Posterior cingulate gyrus (tissue), 11 donors: ENCODE measurements around the gene HYAL3.

ENCODE experiments used
- DNase-seq, 10 donors: peaks; one replicate each; pipeline versions ENCODE4 v3.0.0 to v3.0.0-alpha.2; 2020 to 2021; ENCODE audit warnings: mixed read lengths in 3 of 10
- intact Hi-C: fragments of 100-400 bp; cut with DNase I; formaldehyde crosslinking; loops from one replicate; pipeline ENCODE4 v1.15.1; 2023

The HYAL3 gene, protein sequence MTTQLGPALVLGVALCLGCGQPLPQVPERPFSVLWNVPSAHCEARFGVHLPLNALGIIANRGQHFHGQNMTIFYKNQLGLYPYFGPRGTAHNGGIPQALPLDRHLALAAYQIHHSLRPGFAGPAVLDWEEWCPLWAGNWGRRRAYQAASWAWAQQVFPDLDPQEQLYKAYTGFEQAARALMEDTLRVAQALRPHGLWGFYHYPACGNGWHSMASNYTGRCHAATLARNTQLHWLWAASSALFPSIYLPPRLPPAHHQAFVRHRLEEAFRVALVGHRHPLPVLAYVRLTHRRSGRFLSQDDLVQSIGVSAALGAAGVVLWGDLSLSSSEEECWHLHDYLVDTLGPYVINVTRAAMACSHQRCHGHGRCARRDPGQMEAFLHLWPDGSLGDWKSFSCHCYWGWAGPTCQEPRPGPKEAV

DNA sequence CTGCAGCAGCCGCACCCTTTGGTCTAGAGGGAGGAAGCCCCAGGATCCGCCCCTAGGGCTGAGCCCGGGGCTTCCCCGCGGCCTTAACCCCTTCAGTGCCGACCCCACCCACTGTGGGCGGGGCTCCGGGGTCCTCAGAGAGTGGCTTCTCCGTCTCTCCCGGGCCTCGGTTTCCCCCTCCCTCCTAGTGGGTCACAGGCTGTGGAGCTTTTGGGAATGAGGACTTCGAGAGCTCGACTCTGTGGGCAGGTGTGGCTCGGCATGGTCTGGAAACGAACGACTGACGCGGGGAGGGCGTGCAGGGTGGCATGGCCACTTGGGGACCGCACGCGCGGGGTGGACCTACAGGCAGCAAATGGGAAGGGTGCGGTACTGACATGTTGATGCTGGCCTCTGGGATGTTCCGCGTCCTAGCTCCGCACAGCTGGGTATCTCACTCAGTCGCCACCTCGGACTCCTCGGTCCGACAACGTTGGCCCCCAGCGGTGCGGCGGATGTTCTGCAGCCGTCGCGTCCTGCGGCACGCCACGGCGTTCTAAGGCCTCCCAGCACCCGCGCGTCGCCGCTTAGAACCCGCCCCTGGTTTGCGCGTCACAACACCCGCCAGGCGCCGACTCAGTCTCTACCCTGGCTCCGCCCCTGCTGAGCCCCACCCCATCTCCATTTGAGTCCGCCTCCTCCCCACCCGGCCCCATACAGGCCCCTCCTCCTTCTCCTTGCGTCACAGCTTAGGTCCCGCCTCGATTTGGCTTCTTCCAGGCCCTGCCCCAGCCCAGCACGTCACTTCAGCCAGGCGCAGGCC, at the start of gene HYAL3, which contains the start of gene NAA80:
Gene HYAL3, minus strand, starts transcription at position 570 of the 802 bp plus-strand sequence. CDS start 3,803 bp downstream, outside the sequence.
Gene NAA80, minus strand, starts transcription at position 570 of the 802 bp plus-strand sequence. CDS start 1,942 bp downstream, outside the sequence.
- DNase-seq = peak; percentile 98 to 100 (median 100)
- intact Hi-C loops = no loop called here

DNA sequence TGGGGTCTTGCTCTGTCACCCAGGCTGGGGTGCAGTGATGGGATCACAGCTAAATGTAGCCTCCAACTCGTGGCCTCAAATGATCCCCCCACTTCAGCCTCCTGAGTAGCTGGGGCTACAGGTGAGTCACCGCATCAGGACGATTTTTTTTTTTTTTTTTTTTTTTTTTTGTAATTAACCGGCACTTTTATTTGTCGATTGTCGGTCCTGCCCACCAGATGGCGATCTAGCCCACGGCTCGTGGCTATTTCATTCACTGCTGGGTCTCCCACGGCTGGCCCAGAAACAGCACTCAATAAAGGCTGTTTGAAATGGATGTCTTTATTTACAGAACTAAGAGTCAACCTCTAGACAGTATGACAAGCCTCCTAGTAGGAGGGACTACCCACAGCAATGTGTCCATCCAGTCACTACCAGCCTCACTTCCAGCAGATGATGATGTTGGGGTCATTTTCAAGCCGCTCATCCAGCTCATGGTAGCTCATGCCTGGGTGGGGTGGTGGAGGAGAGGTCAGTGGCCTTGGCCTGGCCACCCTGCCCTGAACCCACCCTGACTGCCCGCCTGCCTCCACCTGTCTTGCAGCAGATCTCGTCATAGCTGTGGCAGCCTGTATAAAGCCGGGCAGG, 48.1 kb upstream of the HYAL3 start:
- intact Hi-C loops = loop anchor here (1.0 to 5.0 kb wide), 2 partner anchors 195 to 265 kb away; partner anchors contain the start of gene CISH
- DNase-seq = peak in 8 of 10 donors; percentile 62 to 96 (median 72)

DNA sequence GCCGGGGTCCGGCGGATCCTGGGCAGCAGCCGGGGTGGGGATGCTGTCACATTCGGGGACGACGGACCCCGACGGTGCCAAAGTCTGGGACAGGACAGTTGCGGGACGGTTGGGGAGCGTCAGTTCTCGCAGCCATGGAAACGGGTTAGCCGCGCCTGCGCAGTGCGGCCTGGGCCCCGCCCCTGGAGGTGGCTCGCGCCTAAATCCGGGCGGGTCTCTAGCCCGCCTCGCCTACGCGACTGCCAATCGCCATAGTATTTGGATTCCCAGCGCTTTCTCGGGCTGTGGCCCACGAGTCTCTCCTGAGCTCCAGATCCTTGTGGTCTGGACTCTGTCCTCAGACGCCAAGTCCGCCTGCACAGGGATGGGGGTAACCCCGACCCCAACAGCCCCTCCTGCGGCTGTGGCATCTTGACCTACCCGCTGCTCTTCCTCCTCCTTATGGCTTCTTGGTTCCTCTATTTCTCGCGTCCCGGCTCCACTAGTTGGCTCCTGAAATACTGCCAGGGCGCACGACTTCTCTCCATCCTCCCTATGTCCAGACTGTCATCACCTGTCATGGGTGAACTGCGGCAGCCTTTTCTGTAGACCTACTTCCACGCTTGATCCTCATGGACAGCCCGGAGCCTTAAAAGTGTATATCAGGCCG, 46.5 kb upstream of the HYAL3 start, which contains the start of gene ZMYND10:
Gene ZMYND10, minus strand, starts transcription at position 147 of the 649 bp plus-strand sequence. CDS start 153 bp downstream, outside the sequence.
- intact Hi-C loops = loop anchor here (5.0 kb wide), 1 partner anchor 267 kb away; the partner anchor contains the start of gene CISH
- peak in 7 of 10 donors; percentile 32 to 93 (median 63) for DNase-seq

DNA sequence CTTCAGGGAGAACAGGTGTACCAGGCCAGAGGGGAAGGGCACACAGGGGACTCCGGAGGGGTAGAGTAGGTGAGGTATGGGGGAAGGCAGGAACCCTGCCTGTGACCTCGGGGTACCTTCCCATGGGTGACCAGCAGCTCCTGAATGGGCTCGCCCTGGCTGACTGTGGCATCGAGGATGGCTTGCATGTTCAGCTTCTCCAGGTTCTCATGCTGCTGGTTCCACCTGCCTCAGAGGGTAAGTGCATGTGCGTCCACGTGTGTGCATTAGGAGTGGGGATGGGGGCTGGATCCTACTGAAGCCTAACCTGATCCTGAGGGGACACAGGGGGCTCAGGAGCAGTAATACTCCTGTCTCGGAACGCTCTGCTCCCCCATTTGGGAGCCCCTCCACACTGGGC, 45.8 kb upstream of the HYAL3 start:
- DNase-seq = no peak
- intact Hi-C loops = loop anchor here (5.0 kb wide), 1 partner anchor 267 kb away; the partner anchor contains the start of gene CISH

DNA sequence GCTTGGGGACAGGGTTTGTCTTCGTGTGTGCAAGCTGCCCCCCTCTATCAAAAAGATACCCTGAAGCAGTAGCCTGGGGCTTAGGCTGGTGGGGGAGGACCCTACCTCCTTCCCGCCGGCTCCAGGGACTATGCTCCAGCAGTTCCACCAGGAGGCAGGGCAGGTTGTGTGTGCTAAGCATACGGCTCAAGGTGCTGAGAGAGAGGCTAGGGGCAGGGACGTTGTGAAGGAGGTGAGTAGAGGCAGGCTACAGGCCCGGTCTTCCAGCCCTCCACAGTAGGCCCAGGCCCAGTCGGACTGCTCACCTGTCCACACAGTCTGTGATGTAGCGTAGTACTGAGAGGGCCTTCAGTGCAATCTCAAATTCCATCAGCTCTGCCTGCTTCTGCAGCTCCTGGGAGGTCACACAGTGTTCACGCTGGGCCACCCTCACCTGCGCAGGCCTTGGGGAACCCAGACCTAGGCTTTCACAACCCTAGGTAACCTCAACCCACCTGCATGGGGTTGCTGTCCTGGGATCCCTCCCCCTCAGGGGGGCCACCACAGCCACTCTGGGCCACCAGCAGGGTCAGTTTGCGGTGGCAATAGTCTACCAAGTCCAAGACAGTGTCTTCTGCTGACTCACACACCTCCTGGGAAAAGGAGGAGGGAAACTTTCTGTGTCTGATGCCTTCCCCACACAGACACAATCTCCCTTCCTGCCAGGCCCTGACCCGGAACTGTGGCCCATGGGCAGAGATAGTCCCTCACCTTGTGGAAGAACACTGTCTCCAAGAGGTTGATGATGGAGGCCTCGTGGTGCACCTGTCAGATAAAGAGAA, 43.8 kb upstream of the HYAL3 start:
- no peak for DNase-seq
- intact Hi-C loops = no loop called here

DNA sequence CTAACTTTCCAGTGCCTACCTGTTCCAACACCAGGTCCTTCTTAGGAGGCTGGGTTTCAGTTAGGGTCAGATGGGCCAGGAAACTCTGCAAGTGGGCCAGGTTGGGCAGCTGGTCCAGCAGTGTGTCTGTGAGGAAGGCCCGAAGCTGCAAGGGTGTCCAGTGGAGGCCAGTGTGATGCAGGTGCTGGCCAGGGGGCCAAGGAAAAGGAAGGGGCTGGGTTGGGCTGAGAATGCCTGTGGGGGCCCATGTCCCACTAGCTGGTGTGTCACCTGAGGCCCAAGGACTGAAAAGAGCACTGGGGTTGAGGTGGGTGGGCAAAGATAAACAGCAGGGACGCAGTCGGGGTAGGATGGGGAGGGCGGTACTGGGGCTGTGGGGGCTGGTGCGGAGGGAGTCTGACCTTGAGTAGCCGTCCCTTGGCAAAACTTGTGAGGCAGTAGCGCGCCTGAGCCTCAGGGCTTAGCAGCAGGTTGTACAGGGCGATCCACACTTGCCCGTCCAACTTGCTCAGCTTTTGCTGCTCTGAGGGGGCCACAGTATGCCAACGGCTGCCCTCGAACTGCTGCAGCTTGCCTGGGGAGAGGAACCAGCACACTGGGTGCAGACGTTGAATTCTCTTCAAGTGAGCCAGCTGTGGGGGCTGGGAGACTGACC, 42.9 kb upstream of the HYAL3 start:
- intact Hi-C loops = no loop called here
- no peak for DNase-seq

DNA sequence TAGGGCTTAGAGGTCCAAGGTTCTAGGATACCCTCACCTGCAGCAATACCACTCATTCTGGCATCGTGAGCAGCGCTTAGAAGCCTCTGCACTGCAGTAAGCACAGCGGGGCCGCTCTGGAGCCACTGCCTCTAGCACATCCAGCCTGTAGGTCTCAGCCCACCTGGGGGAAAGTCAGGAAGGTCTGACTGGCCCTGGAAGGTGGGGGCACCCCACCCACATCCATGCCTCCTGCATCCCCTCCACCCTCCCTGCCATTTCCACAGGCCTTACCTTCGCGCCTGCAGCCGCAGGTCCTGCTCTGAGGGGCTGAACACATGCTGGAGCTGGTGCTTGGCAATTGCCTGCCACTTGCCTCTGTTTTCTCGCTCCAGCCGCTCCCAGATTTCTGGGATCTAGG, 42.3 kb upstream of the HYAL3 start:
- DNase-seq = no peak

DNA sequence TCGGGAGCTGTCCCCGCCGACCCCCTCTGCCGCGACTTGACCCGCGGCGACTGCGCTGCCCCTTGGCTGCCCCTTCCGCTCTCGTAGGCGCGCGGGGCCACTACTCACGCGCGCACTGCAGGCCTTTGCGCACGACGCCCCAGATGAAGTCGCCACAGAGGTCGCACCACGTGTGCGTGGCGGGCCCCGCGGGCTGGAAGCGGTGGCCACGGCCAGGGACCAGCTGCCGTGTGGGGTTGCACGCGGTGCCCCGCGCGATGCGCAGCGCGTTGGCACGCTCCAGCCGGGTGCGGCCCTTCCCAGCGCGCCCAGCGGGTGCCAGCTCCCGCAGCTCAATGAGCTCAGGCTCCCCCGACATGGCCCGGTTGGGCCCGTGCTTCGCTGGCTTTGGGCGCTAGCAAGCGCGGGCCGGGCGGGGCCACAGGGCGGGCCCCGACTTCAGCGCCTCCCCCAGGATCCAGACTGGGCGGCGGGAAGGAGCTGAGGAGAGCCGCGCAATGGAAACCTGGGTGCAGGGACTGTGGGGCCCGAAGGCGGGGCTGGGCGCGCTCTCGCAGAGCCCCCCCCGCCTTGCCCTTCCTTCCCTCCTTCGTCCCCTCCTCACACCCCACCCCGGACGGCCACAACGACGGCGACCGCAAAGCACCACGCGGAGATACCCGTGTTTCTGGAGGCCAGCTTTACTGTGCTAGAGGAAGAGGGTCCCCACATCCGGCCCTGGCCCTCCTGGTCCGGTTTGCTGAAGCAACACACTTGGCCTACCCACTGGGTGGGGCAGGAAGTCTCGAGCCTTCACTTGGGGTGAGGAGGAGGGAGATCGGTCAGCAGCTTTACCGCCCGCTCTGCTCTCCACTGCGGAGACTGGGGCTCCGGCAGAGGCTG, 41.5 kb upstream of the HYAL3 start, which contains the start of gene RASSF1:
Gene RASSF1, minus strand, starts transcription at position 389 of the 882 bp plus-strand sequence. Its CDS starts 31 bp downstream, at position 358.
- DNase-seq = peak in 1 of 10 donors; percentile 73
- intact Hi-C loops = no loop called here

More for the DNA sequence above, 42.3 kb upstream of the HYAL3 start:
- intact Hi-C loops = no loop called here

DNA sequence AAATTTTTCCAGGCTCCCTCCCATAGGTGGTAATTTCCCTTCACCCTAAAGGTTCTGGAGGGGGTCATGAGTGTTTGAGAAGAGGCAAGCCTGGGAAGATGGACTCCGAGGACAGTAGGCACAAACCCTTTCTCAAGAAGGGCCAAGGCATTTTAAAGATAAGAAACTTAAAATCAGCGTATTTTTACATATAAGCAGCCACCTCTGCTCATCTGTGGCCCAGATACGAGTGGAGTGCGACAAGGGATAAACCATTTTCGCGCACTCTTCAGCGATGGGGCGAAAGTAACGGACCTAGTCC, 40.9 kb upstream of the HYAL3 start:
- no peak for DNase-seq
- intact Hi-C loops = no loop called here

DNA sequence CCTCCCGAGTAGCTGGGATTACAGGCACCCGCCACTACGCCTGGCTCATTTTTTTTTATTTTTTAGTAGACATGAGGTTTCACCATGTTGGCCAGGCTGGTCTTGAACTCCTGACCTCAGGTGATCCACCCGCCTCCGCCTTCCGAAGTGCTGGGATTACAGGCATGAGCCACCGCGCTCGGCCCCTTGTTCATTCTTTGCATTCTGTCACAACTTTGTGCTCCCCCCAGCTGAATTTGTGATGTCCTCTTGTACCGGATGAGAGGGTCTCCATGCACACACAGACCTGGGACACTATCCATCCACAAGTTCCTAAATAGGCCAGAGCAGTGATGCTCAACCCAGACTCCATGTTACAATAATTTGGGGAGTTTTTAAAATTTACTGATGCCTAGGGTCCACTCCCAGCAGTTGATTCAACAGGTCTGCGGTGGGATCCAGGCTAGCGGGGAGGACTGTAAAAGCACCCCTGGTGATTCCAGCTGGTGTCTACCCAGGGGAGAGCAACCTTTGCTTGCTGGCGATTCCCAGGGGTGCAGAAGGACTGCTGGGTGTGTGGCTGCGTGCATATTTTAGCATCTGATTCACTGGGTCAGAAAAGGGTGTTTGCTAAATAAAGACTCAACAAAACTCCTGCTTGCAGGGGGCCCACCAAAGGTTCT, 40.4 kb upstream of the HYAL3 start:
- intact Hi-C loops = no loop called here
- no peak for DNase-seq

DNA sequence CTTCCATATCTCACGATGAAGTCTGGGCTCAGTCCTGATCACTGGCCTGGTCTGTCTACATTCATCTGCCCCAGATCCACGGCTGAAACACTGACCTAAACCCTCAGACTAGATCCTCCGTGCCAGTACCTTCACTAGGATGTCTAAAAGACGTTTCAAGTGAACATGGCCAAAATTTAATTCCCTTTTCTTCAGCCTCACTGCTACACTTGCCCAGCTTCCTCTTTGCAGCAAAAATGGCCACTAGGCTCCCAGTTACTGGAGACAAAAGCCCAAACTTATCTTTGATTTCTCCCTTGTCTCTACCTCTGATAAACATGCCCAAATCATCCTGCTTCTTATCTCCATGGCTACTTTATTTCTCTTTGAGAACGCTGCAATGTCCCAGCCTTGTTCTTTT, 39.8 kb upstream of the HYAL3 start:
- no peak for DNase-seq
- intact Hi-C loops = no loop called here

DNA sequence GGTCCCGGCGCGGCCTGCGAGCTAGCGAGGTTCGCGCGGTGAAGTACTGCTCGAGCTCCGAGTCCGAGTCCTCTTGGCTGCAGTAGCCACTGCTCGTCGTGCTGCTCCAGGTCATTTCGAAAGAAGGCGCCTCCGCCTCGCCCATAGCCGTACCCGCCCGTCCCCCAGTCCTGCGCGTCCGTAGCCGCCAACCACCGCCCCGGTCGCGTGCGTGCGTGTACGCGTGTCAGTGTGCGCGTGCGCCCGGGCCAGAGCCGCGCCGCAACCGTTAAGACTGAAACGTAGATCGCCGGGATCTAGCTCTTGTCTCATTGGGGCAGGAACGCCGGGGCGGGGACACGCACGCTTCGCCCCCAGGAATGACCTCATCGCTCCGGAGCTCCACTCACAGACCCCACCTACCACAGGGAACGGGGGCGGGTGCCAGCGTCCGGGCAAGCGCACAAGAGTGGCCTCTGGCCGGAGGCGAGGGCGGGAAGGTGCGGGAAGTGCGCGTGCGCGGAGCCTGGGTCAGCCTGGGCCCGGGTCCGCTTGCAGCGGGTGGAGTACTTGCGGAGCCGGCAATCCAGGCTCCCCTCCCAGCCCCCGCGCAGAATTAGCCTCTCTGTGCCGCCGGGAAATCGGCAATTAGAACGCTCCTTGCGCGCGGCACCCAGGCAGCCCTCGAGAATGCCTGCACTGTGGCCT, 38.1 kb upstream of the HYAL3 start:
- peak; percentile 95 to 100 (median 99) for DNase-seq
- intact Hi-C loops = no loop called here

DNA sequence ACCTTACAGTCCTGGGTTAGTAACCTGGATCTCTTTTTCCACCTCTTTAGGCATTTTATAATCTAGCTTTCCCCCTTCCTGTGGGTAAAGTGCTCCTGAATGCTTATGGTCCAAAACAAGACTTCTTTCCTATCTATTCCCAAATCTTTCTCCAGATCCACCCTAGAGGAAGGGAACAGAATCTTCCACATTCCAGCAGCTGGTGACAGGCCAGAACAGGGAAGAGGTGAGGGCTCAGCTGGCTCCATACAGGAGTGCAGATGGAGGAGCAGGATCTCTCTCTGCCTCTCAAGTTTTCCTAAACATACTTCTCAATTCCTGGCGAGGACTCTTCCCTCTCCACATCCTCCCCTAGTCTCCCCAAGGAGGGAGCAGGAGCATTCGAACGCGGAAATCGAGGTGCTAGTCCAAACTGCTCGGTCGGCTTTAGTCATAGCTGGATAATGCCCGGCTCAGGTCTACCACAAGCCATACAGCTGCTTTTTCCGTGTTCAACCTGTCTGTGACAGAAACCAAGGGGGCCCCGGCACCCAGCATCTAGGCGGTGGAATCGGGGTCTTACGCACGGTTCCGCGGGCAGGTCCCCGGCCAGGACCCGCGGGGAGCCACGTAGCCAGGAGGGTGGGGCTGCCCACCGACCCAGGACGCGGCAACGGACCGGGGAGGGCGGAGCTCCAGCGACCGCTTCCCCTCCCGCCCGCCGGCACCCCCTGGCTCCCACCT, 37.4 kb upstream of the HYAL3 start:
- peak in 1 of 10 donors; percentile 88 for DNase-seq
- intact Hi-C loops = no loop called here

DNA sequence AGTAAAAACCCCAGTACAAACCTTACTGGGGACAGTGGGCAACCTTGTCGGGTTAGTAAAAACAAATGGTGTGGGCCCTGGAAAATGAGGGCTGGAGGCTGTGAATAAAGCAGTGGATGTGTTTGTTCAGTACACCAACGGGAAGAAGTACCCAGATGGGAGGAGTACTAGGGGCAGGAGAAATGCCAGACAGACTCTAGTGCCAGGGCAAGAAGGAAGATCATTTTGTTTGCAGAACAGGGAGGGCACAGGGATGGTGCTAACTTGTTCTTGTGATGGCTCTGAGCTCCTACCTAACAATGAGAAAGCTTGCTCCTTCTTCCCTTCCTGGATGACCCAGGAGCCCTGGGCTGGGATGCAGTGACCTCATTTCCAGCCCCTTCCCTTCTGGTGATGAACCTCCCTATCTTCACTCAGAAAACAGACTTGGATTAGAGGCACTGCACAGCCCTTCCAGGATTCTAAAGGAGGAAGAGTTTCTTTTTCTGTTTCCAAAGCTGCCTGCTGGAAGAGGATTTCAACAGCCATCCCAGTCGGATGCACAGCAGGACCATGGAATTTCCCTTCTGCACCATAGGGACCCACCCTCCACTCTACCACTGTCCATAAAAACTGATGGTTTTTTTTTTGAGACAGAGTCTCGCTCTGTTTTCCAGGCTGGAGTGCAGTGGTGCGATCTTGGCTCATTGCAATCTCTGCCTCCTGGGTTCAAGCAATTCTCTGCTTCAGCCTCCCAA, 35.3 kb upstream of the HYAL3 start:
- DNase-seq = no peak
- intact Hi-C loops = no loop called here

DNA sequence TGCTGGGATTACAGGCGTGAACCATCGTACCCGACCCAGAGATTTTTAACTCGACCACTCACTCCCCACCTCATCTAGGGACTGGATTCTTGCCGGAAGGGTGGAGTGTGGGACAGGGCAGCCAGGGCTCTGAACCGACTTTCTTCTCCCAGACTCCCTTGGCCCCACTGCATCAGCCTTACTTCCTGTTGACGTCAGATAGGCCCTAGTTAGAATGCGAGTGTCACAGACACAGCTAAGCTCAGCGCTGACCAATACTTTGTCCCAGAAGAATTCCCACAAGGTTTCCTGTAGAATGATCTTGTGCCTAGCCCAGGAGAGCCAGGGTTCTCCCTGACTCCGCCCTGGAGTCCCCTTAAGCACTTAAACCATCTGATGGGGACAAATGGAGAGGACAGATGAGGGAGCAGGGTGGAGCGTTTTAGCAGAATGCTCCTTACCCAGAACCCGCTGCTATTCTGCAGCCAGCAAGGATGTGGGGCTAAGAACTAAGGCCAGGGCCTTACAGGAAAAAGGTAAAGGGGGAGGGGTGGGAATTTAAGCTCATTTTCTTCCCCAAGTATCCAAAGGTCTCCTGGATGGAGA, 34.6 kb upstream of the HYAL3 start:
- intact Hi-C loops = no loop called here
- no peak for DNase-seq
